ENCODE measurements around the gene FOLR3. TPM values are rescaled to one million over a fixed set of nuclear protein-coding genes. Genes with fewer than 3 reads are reported as not detected.
"Not testable (repeated sequence)": the region's sequence is repeated elsewhere in the genome, so short reads cannot be mapped to it uniquely, and the experiment has no call there.

Gene FOLR3
- total RNA-seq, 2 donors from 2014 or later, result not detected

DNA sequence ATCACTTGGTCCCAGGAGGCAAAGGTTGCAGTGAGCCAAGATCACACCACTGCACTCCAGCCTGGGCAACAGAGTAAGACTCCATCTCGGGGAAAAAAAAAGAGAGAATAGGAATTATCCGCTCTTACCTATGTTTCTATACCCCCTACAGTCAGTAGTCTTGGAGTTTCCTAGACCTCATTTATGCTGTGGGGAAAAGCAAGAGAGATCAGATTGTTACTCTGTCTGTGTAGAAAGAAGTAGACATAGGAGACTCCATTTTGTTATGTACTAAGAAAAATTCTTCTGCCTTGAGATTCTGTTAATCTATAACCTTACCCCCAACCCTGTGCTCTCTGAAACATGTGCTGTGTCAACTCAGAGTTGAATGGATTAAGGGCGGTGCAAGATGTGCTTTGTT is 28.7 kb downstream of the FOLR3 start:
- H3K27me3 Mint-ChIP-seq, result peaks cover 18% of the 10 kb centered on the region
- H3K9me3 Mint-ChIP-seq; H3K27ac Mint-ChIP-seq; H3K4me3 Mint-ChIP-seq; H3K4me1 Mint-ChIP-seq; ATAC-seq (replicated peaks); H3K36me3 Mint-ChIP-seq (ENCODE audit: low read depth): not testable (repeated sequence)

DNA sequence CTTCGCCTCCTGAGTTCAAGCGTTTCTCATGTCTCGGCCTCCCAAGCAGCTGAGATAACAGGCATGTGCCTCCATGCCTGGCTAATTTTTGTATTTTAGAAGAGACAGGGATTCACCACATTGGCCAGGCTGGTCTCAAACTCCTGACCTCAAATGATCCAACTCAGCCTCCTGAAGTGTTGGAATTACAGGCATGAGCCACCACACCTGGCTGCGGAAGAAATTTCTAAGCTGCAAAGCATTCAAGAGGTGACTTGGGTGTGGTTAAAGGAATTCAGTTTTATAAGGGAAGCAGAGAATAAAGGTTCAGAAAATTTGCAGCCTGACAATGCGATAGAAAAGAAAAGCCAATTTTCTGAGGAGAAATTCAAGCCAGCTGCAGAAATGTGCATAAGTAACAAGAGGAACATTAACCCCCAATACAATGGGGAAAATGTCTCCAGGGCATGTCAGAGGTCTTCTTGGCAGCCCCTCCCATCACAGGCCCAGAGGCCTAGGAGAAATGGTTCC is 33.6 kb downstream of the FOLR3 start:
- H3K27ac Mint-ChIP-seq, result not testable (repeated sequence)

DNA sequence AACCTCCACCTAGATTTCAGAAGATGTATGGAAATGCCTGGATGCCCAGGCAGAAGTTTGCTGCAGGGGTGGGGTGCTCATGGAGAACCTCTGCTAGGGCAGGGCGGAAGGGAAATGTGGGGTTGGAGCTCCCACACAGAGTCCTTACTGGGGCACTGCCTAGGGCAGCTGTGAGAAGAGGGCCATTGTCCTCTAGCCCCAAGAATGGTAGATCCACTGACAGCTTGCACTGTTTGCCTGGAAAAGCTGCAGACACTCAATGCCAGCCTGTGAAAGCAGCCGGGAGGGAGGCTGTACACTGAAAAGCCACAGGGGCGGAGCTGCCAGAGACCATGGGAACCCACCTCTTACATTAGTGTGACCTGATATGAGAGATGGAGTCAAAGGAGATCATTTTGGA is 34.2 kb downstream of the FOLR3 start:
- H3K27me3 Mint-ChIP-seq; H3K27ac Mint-ChIP-seq; H3K36me3 Mint-ChIP-seq (ENCODE audit: low read depth); H3K4me3 Mint-ChIP-seq; ATAC-seq (replicated peaks); H3K4me1 Mint-ChIP-seq; H3K9me3 Mint-ChIP-seq: not testable (repeated sequence)

More for the DNA sequence above, 33.6 kb downstream of the FOLR3 start:
- ATAC-seq (replicated peaks); H3K27me3 Mint-ChIP-seq; H3K4me1 Mint-ChIP-seq; H3K36me3 Mint-ChIP-seq (ENCODE audit: low read depth); H3K4me3 Mint-ChIP-seq; H3K9me3 Mint-ChIP-seq: not testable (repeated sequence)

DNA sequence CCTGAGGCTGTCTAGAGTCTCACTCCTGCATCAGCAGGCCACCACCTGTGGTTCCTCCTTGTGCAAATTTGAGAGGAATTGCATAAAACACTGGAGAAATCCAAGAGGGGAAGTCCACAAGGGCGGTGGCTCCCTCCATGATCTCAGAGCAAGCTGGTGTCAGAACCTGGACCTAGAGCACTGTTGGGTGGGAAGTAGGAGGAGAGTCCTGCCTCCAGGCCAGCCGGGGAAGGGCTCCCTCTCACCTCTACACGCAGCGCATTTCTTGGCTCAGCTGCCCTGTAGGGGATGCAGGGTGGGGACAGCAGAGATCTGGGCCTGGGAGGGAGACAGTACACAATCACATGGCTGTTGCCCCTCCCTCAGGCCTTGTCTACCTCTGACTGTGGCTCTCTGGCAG is 36.5 kb downstream of the FOLR3 start:
- not testable (repeated sequence) for ATAC-seq (replicated peaks); H3K27me3 Mint-ChIP-seq; H3K4me3 Mint-ChIP-seq; H3K27ac Mint-ChIP-seq; H3K4me1 Mint-ChIP-seq; H3K36me3 Mint-ChIP-seq (ENCODE audit: low read depth); H3K9me3 Mint-ChIP-seq

DNA sequence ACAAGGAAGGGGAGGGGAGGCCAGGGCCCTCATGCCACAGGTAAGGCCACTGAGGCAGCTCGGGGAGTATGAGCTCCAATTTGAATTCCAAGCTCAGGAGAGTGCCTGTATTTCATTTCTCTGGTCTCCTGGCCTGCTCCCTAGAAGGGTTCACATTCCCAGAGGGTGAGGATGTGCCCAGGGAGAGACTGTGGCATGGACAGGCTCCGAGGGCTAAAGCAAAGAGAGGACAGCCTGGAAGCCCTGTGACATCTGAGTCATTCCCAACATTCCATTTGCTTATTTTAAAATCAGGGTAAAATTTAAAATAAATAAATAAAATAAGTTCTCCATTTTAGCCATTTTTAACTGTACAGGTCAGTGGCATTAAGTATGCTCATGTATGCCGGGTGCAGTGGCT is 37.8 kb downstream of the FOLR3 start:
- H3K27ac Mint-ChIP-seq, result no peak overlapping the region
- ATAC-seq (replicated peaks), result no peak
- peaks cover 12% of the 10 kb centered on the region for H3K27me3 Mint-ChIP-seq
- H3K4me3 Mint-ChIP-seq, result no peak overlapping the region
- H3K36me3 Mint-ChIP-seq (ENCODE audit: low read depth), result no peaks in the 10 kb centered on the region
- no peaks in the 10 kb centered on the region for H3K4me1 Mint-ChIP-seq
- no peaks in the 10 kb centered on the region for H3K9me3 Mint-ChIP-seq

DNA sequence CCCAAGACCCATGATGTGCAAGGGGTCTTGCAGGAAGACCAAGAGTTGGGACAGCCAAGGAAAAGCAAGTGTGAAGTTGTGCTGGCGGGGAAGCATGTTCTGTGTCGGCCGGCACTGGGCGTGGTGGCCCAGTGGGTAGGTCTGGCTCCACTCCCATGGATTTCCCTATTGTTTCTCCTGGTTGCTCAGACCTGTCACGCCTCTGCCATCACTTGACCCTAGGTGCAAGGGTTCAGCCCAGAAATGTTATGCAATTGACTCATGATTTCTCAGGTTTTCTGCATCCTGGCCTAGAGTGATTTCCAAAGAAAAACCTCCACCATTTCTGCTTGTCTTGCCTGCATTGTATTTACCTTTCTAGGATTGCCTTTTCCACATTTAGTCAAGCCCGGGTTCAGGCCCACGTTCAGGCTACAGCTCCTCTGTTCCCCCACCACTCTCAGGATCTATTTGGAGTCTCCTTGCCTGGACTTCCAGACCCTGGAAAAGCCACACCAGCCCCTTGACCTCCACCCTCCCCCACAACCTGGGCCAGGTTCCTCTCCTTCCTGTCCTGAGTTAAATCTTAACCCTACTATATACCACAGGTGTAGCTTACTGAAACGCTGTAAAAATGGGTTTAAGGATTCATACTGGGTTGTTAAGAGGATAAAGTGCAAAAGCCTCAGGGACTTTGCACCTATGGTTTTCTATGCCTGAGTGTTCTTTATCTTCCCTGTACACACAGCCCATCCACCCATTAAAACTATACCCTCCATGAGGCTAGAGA is 39.0 kb downstream of the FOLR3 start:
- Mint-ChIP-seq H3K4me3 (no peak overlapping the region), H3K27ac (no peak overlapping the region), H3K36me3 (ENCODE audit: low read depth) (no peaks in the 10 kb centered on the region), H3K27me3 (peaks cover 12% of the 10 kb centered on the region), H3K4me1 (no peaks in the 10 kb centered on the region), H3K9me3 (no peaks in the 10 kb centered on the region)
- no peak for ATAC-seq (replicated peaks)

DNA sequence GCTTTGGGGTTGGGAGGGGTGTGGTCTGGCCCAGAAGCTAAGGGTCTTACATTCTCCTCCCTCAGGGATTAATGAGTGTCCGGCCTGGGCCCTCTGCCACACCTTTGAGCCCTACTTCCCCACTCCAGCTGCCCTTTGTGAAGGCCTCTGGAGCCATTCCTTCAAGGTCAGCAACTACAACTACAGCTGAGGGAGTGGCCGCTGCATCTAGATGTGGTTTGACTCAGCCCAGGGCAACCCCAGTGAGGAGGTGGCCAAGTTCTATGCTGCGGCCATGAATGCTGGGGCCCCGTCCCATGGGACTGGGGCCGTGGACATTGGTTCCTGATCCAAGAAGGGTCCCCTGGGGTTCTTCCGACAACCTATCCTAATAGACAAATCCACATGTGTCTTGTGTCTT is 42.1 kb downstream of the FOLR3 start:
- H3K4me3 Mint-ChIP-seq, result no peak overlapping the region
- no peak for ATAC-seq (replicated peaks)
- no peak overlapping the region for H3K27ac Mint-ChIP-seq
- peaks cover 8% of the 10 kb centered on the region for H3K27me3 Mint-ChIP-seq
- H3K4me1 Mint-ChIP-seq, result no peaks in the 10 kb centered on the region
- no peaks in the 10 kb centered on the region for H3K9me3 Mint-ChIP-seq
- no peaks in the 10 kb centered on the region for H3K36me3 Mint-ChIP-seq (ENCODE audit: low read depth)

DNA sequence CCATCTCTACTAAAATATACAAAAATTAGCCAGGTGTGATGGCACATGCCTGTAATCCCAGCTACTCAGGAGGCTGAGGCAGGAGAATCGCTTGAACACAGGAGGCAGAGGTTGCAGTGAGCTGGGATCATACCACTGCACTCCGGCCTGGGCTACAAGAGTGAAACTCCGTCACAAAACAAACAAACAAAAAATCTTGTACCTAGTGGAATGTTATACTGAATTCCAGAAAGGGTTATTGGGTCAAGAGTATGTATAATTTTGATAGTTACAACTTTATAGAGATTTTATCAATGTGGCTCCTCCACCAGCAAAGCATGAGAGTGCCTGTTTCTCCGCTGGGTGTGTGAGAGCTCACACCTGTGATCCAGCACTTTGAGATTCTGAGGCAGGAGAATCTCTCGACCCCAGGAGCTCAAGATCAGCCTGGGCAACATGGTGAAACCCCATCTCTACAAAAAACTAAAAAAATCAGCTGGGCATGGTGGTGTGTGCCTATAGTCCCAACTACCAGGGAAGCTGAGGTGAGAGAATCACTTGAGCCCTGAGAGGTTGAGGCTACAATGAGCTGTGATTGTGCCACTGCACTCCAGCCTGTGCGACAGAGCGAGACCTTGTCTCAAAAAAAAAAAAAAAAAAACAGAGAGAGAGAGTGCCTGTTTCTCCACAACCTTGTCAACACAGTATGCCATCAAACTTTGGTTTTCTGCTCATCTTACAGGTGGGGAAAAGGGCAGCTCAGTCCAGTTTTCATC is 43.7 kb downstream of the FOLR3 start:
- H3K4me1 Mint-ChIP-seq, result peaks cover 5% of the 10 kb centered on the region
- peaks cover 6% of the 10 kb centered on the region for H3K27me3 Mint-ChIP-seq
- no peak for ATAC-seq (replicated peaks)
- no peaks in the 10 kb centered on the region for H3K36me3 Mint-ChIP-seq (ENCODE audit: low read depth)
- no peak overlapping the region for H3K4me3 Mint-ChIP-seq
- H3K27ac Mint-ChIP-seq, result no peak overlapping the region
- H3K9me3 Mint-ChIP-seq, result no peaks in the 10 kb centered on the region

DNA sequence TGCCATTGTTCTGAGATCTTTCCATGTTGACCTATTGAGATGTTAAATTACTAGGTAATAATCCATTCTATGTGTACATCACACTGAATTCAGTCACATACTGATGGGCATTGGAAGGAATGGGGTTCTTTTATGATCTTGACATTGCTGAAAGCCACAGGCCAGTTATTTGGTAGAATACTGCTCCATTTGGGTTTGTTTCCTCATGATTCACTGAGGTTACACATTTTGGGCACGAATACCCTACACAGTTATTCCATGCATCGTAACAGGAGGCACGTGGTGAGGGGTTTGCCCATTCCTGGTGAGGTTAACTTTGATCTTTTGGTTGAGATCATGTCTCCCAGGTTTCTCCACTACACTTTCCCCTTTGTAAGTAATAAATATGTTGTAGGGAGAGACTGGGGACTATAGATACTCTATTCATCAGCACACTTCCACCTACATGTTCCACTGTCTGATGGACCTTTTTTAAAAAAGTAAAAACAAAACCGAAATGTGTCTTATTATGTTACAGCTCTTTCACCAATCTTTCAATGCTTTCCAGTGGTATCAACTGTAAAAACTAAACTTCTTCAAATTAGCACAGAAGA is 44.4 kb downstream of the FOLR3 start:
- Mint-ChIP-seq H3K4me1 (peaks cover 5% of the 10 kb centered on the region), H3K4me3 (no peak overlapping the region), H3K36me3 (ENCODE audit: low read depth) (no peaks in the 10 kb centered on the region), H3K9me3 (no peaks in the 10 kb centered on the region), H3K27ac (peak overlapping the region; percentile 20), H3K27me3 (peaks cover 6% of the 10 kb centered on the region)
- peak; percentile 75 for ATAC-seq (replicated peaks)

DNA sequence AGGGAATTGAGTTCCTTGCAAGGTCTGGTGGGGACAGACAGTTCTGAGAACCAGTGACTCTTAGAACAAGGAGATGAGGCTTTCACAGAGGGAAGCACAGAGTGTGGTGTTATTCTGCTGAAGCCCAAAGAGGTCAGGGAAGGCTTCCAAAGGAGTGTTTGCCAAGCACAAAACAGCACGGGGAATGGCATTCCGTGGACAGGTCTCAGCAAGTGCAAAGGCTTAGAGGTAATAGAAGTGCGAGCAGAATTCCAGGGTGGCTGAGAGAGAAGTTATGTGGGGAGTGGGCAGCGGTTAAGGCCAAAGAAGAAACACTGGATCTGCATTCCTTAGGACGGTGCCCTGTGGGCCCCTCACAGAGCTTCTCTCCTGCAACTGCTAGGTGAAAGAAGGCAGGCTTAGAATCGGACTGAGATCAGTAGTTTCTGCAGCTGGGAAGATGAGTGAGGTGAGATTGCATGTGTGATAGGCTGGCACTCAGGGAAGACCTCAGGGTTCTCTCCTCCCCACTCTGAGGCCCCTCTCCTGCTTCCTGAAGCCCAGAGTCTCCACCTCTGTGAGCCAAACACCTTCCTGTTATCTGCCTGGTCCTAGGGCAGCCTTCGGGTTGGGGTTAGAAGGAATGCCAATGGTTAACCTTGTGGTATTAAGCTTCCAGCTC is 45.5 kb downstream of the FOLR3 start:
- H3K27me3 Mint-ChIP-seq; H3K4me3 Mint-ChIP-seq; H3K4me1 Mint-ChIP-seq; H3K9me3 Mint-ChIP-seq; ATAC-seq (replicated peaks); H3K36me3 Mint-ChIP-seq (ENCODE audit: low read depth): not testable (repeated sequence)
- peak overlapping the region; percentile 20 for H3K27ac Mint-ChIP-seq

DNA sequence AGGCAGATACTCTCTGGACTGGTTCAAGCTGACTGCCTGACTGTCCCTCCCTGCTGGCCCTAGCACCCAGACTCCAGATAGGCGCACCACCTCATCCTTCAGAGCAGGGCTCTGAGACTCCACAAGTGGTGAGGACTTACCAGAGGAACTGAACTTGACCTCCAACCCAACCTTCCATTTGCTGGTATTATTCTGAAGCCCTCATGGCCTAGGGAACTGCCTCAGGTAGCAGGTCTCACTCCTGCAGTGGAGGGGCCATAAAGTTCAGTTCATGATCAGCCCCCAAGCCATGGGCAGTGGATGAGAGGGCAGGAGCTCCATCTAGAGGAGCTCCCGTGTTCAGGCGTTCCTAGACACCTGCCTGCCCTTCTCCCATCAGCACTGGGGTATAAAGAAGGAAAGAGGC is 46.0 kb downstream of the FOLR3 start:
- H3K9me3 Mint-ChIP-seq; H3K27me3 Mint-ChIP-seq; H3K4me3 Mint-ChIP-seq; H3K36me3 Mint-ChIP-seq (ENCODE audit: low read depth); ATAC-seq (replicated peaks); H3K27ac Mint-ChIP-seq; H3K4me1 Mint-ChIP-seq: not testable (repeated sequence)

DNA sequence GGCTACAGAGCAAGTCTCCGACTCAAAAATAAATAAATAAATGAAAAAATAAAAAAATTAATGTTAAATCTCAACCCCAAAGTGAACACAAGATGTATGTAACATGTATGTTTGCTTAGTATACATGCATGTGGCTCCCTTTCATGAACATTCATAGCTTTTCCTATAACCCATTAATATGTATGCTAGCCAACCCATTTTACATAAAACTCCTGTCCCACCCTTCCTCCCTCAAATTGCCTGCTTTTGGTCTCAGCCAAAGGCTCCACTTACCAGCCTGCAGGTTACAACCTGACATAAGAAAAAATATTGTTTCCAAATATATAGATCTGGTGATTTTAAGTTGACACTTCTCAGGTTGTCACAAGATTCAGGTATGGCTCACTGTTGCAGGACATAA is 52.7 kb downstream of the FOLR3 start:
- Mint-ChIP-seq H3K9me3 (no peaks in the 10 kb centered on the region), H3K27ac (no peak overlapping the region), H3K4me3 (no peak overlapping the region), H3K36me3 (ENCODE audit: low read depth) (no peaks in the 10 kb centered on the region), H3K27me3 (peaks cover 2% of the 10 kb centered on the region), H3K4me1 (peaks cover 3% of the 10 kb centered on the region)
- no peak for ATAC-seq (replicated peaks)
